GM12872 (cell line): ENCODE data around the gene POLR1B.

ENCODE experiments used
- CTCF ChIP-seq: IDR thresholded peaks from 3 replicates; pipeline ENCODE4 v1.5.1; 2011; ENCODE audit warnings: low read depth, mild to moderate bottlenecking, low read length, moderate library complexity; ENCODE audit not compliant: insufficient read depth

The POLR1B gene

GRCh38 chr2:112600634-112601033 is 58.4 kb downstream of the POLR1B start:
- TF ChIP-seq CTCF, result no peak

DNA sequence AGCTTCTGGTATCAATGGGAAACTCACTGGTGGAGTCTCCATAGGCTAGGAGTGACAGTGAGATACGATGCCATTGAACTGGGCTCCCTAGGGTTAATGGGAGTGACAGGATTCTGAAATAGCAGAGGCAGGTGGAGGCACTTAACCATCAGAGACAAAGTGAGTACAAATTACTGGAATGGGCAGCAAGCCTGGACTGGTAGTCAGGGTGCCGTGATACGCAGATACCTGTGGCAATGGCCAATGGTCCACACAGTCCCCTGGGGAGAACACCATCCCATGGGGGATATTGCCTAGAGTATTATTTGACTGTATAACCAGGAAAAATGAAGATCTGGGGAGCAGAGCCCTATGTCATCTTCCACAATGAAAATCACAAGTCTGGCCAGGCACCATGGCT is 59.5 kb downstream of the POLR1B start:
- TF ChIP-seq CTCF, result no peak

DNA sequence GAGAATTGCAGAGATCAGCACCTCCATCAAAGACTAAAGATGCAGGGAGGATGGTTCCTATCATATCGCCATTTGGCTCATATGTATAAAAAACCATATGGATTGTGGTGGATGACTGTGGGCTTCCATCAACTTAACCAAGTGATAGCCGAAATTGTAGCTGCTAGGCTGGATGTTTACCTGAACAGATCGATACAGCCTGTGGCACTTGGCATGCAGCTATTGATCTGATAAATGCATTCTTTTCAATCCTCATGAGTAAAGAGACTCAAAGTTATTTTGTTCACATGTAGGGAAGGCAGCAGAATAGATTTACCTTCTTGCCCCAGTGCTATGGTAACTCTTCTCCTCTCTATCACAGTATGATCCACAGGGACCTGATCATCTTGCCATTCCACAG is 60.7 kb downstream of the POLR1B start:
- no peak for TF ChIP-seq CTCF

GRCh38 chr2:112603731-112604130 is 61.5 kb downstream of the POLR1B start:
- TF ChIP-seq CTCF, result no peak

- no peak for TF ChIP-seq CTCF
These were observed 62.7 kb downstream of the POLR1B start for GRCh38 chr2:112604952-112605351.

DNA sequence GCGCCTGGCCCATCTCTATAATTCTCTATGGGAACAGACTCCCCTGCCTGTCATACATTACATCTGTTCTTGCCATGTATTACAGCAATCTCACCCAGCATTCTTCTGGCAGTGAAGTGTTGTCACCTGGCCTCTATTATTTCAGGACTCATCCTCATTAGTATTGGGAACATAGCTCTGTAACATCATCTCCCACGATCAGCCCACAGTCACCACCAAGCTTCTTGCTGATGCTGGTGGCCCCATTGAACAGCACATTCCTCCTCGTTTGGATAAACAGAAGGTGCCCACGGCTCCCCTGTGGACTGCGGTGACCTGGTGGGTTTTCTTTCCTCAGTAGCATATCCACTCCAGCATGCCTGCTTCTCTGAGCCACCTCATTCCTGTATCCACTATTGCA is 63.7 kb downstream of the POLR1B start:
- TF ChIP-seq CTCF, result no peak

- TF ChIP-seq CTCF, result no peak
These were observed 64.3 kb downstream of the POLR1B start for GRCh38 chr2:112606547-112606946.
